WTC11 (cell line): Measurements from ENCODE around the gene MYBL2. TPM values are rescaled to one million over a fixed set of nuclear protein-coding genes. Genes with fewer than 3 reads are reported as not detected.
"Not testable (repeated sequence)": the region's sequence is repeated elsewhere in the genome, so short reads cannot be mapped to it uniquely, and the experiment has no call there.

Source experiments
- ATAC-seq: fragments of 200-7000 bp; cut with Tn5 transposase; 2 replicates; pipeline ENCODE4 v1.10.0; 2021; ENCODE audit warnings: mild to moderate bottlenecking, moderate library complexity
- CTCF ChIA-PET: fragments of 300-600 bp; sonication (Branson Sonifier 250); formaldehyde crosslinking; loops from one replicate; lab custom pipeline; 2021; ENCODE audit warnings: antibody characterized with exemption; lab: Charles Lee
- POLR2A ChIA-PET: fragments of 350-600 bp; sonication (Branson Sonifier 250); formaldehyde crosslinking; loops from one replicate; lab custom pipeline; 2021; ENCODE audit warnings: antibody characterized with exemption; lab: Charles Lee
- DNase-seq: peaks from one replicate; pipeline ENCODE4 v3.0.0; 2021; ENCODE audit warnings: low spot score
- H3K27ac Mint-ChIP-seq: 2 replicates; pipeline ENCODE4 v1.8.0; 2021; ENCODE audit warnings: mixed read lengths
- H3K27me3 Mint-ChIP-seq: 2 replicates; pipeline ENCODE4 v1.8.0; 2021; ENCODE audit warnings: low read depth, mild to moderate bottlenecking, moderate library complexity, mixed read lengths
- H3K36me3 Mint-ChIP-seq: 2 replicates; pipeline ENCODE4 v1.8.0; 2021; ENCODE audit warnings: mixed read lengths
- H3K4me1 Mint-ChIP-seq: 2 replicates; pipeline ENCODE4 v1.8.0; 2022; ENCODE audit warnings: mixed read lengths
- H3K4me3 Mint-ChIP-seq: 2 replicates; pipeline ENCODE4 v1.8.0; 2021; ENCODE audit warnings: mild to moderate bottlenecking, moderate library complexity, mixed read lengths
- H3K9me3 Mint-ChIP-seq: 2 replicates; pipeline ENCODE4 v1.8.0; 2021; ENCODE audit warnings: mixed read lengths
- ARID4B ChIP-seq: sonication (generic); formaldehyde crosslinking; IDR thresholded peaks from 2 replicates; pipeline ENCODE4 v1.8.0; 2023; ENCODE audit warnings: missing genetic modification reagents, mild to moderate bottlenecking, borderline replicate concordance
- CREB1 ChIP-seq: sonication (generic); formaldehyde crosslinking; IDR thresholded peaks from 2 replicates; pipeline ENCODE4 v1.8.0; 2023; ENCODE audit warnings: mild to moderate bottlenecking, missing genetic modification reagents
- CREM ChIP-seq: sonication (generic); formaldehyde crosslinking; IDR thresholded peaks from 2 replicates; pipeline ENCODE4 v1.8.1; 2022; ENCODE audit warnings: mild to moderate bottlenecking, missing genetic modification reagents, moderate library complexity
- E2F1 ChIP-seq: sonication (generic); formaldehyde crosslinking; IDR thresholded peaks from 2 replicates; pipeline ENCODE4 v1.8.0; 2022; ENCODE audit warnings: mild to moderate bottlenecking, missing genetic modification reagents
- ESRRA ChIP-seq: sonication (generic); formaldehyde crosslinking; IDR thresholded peaks from 2 replicates; pipeline ENCODE4 v1.8.1; 2022; ENCODE audit warnings: mild to moderate bottlenecking, missing genetic modification reagents, borderline replicate concordance
- IRF2 ChIP-seq: sonication (generic); formaldehyde crosslinking; IDR thresholded peaks from 2 replicates; pipeline ENCODE4 v1.8.0; 2022; ENCODE audit warnings: low read depth, missing genetic modification reagents, borderline replicate concordance
- NFE2L1 ChIP-seq: sonication (generic); formaldehyde crosslinking; IDR thresholded peaks from 2 replicates; pipeline ENCODE4 v1.8.1; 2023; ENCODE audit warnings: missing genetic modification reagents
- NFYB ChIP-seq: sonication (generic); formaldehyde crosslinking; conservative IDR thresholded peaks from 2 replicates; pipeline ENCODE4 v1.8.0; 2022; ENCODE audit warnings: low read depth, missing genetic modification reagents
- NR2C2 ChIP-seq: sonication (generic); formaldehyde crosslinking; IDR thresholded peaks from 2 replicates; pipeline ENCODE4 v1.8.0; 2022; ENCODE audit warnings: mild to moderate bottlenecking, missing genetic modification reagents
- PREB ChIP-seq: sonication (generic); formaldehyde crosslinking; IDR thresholded peaks from 2 replicates; pipeline ENCODE4 v1.8.1; 2022; ENCODE audit warnings: mild to moderate bottlenecking, missing genetic modification reagents, moderate library complexity, borderline replicate concordance
- RORB ChIP-seq: fragments of 250-450 bp; sonication (Bioruptor Pico); IDR thresholded peaks from 2 replicates; pipeline ENCODE4 v1.9.0; 2021; ENCODE audit warnings: mild to moderate bottlenecking
- TEAD4 ChIP-seq: sonication (generic); formaldehyde crosslinking; IDR thresholded peaks from 2 replicates; pipeline ENCODE4 v1.8.0; 2022; ENCODE audit warnings: mild to moderate bottlenecking, missing genetic modification reagents
- ZNF121 ChIP-seq: sonication (generic); formaldehyde crosslinking; IDR thresholded peaks from 2 replicates; pipeline ENCODE4 v1.8.0; 2023; ENCODE audit warnings: missing genetic modification reagents
- ZNF317 ChIP-seq: sonication (generic); formaldehyde crosslinking; IDR thresholded peaks from 2 replicates; pipeline ENCODE4 v1.8.1; 2023; ENCODE audit warnings: low read depth, mild to moderate bottlenecking, moderate library complexity, missing genetic modification reagents, borderline replicate concordance
- ZNF396 ChIP-seq: fragments of 250-450 bp; sonication (Bioruptor Pico); IDR thresholded peaks from 2 replicates; pipeline ENCODE4 v1.8.0; 2021; ENCODE audit warnings: mild to moderate bottlenecking, moderate library complexity, borderline replicate concordance
- total RNA-seq: library from RNA; stranded (reverse); gene quantifications from 3 replicates; pipeline ENCODE4 v1.2.3, GENCODE V29; 2021
- TF ChIP-seq, protein P1 (sequence below): fragments of 250-450 bp; sonication (Bioruptor Pico); conservative IDR thresholded peaks from 2 replicates; pipeline ENCODE4 v1.9.0; 2021; ENCODE audit warnings: mild to moderate bottlenecking
- TF ChIP-seq, protein P2 (sequence below): sonication (generic); formaldehyde crosslinking; IDR thresholded peaks from 2 replicates; pipeline ENCODE4 v1.8.0; 2023; ENCODE audit warnings: missing genetic modification reagents
- TF ChIP-seq, protein P3 (sequence below): sonication (generic); formaldehyde crosslinking; IDR thresholded peaks from 2 replicates; pipeline ENCODE4 v1.8.1; 2022; ENCODE audit warnings: low read depth, mild to moderate bottlenecking, moderate library complexity, missing genetic modification reagents, borderline replicate concordance

Gene MYBL2
- total RNA-seq, 1 experiment from 2014 or later = 166 TPM

DNA sequence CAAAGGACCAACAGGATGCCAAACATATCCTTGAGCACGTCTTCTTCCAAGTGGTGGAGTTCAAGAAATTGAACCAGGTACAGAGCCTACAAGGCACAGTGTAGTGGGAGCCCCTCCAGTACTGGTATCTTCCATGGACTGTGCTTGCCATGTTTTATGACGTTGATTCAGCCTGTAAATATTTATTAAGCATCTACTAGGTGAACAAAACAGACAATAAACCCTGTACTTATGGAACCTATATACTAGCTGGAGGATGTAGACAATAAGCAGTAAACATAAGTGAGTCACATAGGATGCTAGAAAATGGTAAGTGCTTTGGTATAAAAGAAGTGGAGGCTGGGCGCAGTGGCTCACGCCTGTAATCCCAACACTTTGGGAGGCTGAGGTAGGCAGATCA, 24.4 kb upstream of the MYBL2 start:
- DNase-seq = no peak
- ChIA-PET CTCF (no interaction called here), POLR2A (no interaction called here)
- Mint-ChIP-seq H3K27ac (no peak overlapping the region), H3K4me1 (no peaks in the 10 kb centered on the region), H3K4me3 (no peak overlapping the region), H3K9me3 (no peaks in the 10 kb centered on the region), H3K36me3 (peaks cover 37% of the 10 kb centered on the region), H3K27me3 (no peaks in the 10 kb centered on the region)
- TF ChIP-seq E2F1 = no peak
- TF ChIP-seq NFE2L1 (CRISPR knock-in tag) = no peak
- TF ChIP-seq NR2C2 (CRISPR knock-in tag) = no peak
- TF ChIP-seq ZNF317 (CRISPR knock-in tag) = no peak
- no peak for TF ChIP-seq RORB (CRISPR knock-in tag)
- TF ChIP-seq, protein P1, sequence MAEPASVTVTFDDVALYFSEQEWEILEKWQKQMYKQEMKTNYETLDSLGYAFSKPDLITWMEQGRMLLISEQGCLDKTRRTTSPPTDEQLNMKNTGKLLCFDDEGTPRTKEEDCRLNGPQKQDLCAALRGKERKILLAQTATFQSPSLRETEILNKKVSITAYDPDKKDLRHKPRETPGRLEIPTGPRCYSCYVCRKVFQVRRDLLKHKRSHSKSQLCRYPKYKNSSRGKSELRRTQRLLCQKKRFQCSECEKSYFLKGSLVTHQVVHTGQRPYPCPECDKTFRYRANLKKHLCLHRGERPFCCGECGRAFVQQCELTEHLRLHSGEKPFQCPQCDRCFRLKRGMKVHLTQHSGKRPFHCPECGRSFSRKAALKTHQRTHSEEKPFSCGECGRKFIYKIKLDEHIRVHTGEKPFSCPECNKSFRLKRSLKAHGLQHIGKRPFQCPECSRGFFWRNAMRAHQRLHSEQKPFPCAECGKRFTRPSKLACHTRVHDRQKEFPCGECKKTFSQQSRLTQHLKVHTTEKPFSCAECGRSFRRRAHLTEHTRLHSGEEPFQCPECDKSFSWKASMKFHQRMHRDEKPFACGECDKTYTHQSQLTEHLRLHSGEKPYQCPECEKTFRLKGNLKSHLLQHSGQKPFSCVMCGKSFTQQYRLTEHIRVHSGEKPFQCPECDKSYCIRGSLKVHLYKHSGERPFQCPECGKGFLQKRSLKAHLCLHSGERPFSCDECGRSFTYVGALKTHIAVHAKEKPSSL = no peak
- ATAC-seq = no peak

DNA sequence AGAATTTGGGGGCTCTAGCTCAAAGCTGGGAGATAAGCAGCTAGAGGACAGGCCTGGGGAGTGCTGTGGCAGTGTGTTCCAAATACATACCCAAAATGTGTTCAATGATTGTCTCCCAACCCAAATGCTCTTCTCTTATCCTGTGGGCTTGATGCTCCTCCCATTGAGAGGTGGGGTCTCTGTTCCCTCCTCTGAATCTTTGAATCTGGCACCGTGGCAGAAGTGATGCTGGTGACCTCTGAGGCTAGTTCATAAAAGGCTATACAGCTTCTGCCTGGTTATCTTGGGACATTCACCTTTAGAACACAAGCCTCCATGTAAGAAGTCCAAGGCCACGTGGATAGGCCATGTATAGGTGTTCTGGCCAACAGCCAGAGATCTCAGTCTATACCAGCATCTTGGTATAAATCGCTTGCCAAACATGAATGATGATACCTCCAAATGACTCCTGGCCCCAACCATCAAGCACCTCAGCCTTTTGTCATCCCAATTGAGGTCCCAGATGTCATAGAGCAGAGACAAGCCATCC, 15.9 kb upstream of the MYBL2 start:
- Mint-ChIP-seq H3K27ac (no peak overlapping the region), H3K9me3 (no peaks in the 10 kb centered on the region), H3K27me3 (no peaks in the 10 kb centered on the region), H3K4me3 (no peak overlapping the region), H3K4me1 (no peaks in the 10 kb centered on the region), H3K36me3 (peaks cover 8% of the 10 kb centered on the region; the same call in 1 of the 2 replicates)
- ChIA-PET POLR2A (no interaction called here), CTCF (interaction anchor here (0.6 kb wide), 1 partner anchor 33 kb away, joined by 4 read pairs; no protein-coding TSS in a partner anchor)
- TF ChIP-seq, protein P2, sequence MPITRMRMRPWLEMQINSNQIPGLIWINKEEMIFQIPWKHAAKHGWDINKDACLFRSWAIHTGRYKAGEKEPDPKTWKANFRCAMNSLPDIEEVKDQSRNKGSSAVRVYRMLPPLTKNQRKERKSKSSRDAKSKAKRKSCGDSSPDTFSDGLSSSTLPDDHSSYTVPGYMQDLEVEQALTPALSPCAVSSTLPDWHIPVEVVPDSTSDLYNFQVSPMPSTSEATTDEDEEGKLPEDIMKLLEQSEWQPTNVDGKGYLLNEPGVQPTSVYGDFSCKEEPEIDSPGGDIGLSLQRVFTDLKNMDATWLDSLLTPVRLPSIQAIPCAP (CRISPR knock-in tag) = no peak
- ATAC-seq (no peak), DNase-seq (no peak)

GRCh38 chr20:43651650-43652184, 15.2 kb upstream of the MYBL2 start:
- CTCF ChIA-PET = interaction anchor here (0.6 kb wide), 1 partner anchor 33 kb away, joined by 4 read pairs; no protein-coding TSS in a partner anchor
- H3K36me3 Mint-ChIP-seq, H3K27me3 Mint-ChIP-seq, H3K4me3 Mint-ChIP-seq, POLR2A ChIA-PET, H3K4me1 Mint-ChIP-seq, H3K27ac Mint-ChIP-seq, ATAC-seq, DNase-seq, H3K9me3 Mint-ChIP-seq: not testable (repeated sequence)
- peak; percentile 27; the same call in 1 of the 2 replicates for TF ChIP-seq ZNF121

GRCh38 chr20:43653966-43654365, 12.9 kb upstream of the MYBL2 start:
- H3K27ac Mint-ChIP-seq = peak overlapping the region; percentile 11; the same call in 1 of the 2 replicates
- DNase-seq = no peak
- POLR2A ChIA-PET = no interaction called here
- no peaks in the 10 kb centered on the region for H3K36me3 Mint-ChIP-seq
- ATAC-seq = no peak
- no peaks in the 10 kb centered on the region for H3K9me3 Mint-ChIP-seq
- CTCF ChIA-PET = no interaction called here
- no peaks in the 10 kb centered on the region for H3K27me3 Mint-ChIP-seq
- H3K4me3 Mint-ChIP-seq = no peak overlapping the region
- H3K4me1 Mint-ChIP-seq = peaks cover 3% of the 10 kb centered on the region; the same call in 1 of the 2 replicates
- TF ChIP-seq, protein P3, sequence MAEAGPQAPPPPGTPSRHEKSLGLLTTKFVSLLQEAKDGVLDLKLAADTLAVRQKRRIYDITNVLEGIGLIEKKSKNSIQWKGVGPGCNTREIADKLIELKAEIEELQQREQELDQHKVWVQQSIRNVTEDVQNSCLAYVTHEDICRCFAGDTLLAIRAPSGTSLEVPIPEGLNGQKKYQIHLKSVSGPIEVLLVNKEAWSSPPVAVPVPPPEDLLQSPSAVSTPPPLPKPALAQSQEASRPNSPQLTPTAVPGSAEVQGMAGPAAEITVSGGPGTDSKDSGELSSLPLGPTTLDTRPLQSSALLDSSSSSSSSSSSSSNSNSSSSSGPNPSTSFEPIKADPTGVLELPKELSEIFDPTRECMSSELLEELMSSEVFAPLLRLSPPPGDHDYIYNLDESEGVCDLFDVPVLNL (CRISPR knock-in tag) = no peak
- TF ChIP-seq CREB1 (CRISPR knock-in tag) = no peak
- no peak for TF ChIP-seq ESRRA (CRISPR knock-in tag)
- no peak for TF ChIP-seq TEAD4
- TF ChIP-seq IRF2 (CRISPR knock-in tag) = no peak
- TF ChIP-seq PREB (CRISPR knock-in tag) = no peak
- TF ChIP-seq ZNF396 (CRISPR knock-in tag) = no peak
- no peak for TF ChIP-seq ARID4B (CRISPR knock-in tag)
- TF ChIP-seq CREM (CRISPR knock-in tag) = no peak
- no peak for TF ChIP-seq NFYB (CRISPR knock-in tag)
